GM13977 (cell line): ENCODE data around the gene F7.

ENCODE experiments used
- DNase-seq: peaks from one replicate; pipeline ENCODE4 v3.0.0; 2012; ENCODE audit warnings: low spot score
- in situ Hi-C: fragments of 300-500 bp; cut with MboI; formaldehyde crosslinking; loops from one replicate; pipeline ENCODE4 v1.12.0; 2022; ENCODE audit warnings: low sequenced_read_pairs, low pct_unique_long_range_greater_than_20kb, mixed read lengths, inconsistent platforms; ENCODE audit not compliant: unreplicated experiment
- TF ChIP-seq, protein P1 (sequence below): IDR thresholded peaks from 2 replicates; pipeline ENCODE4 v1.5.1; 2012; ENCODE audit warnings: mild to moderate bottlenecking, control low read depth; ENCODE audit not compliant: insufficient read depth; ENCODE audit errors: extremely low read depth, missing control alignments

The F7 gene

DNA sequence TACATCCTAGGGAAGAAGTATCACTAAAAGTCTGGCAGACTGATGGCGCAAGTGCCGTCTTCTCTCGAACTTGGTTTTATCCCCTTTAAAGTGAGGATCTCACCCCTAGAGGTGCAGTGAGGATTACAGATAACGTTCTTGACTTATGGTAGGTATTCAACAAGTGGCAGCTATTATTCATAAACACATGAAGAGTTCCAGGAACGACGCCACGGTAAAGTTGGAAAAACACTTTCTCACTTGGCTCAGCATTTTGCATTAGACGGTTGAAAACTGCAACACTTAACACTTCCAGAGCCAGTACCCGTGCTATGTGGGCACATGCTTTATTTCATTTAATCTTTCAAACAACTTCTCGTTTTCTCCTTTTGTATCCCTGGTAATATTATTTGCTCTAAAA lies 61.6 kb downstream of the F7 start:
- TF ChIP-seq, protein P1, sequence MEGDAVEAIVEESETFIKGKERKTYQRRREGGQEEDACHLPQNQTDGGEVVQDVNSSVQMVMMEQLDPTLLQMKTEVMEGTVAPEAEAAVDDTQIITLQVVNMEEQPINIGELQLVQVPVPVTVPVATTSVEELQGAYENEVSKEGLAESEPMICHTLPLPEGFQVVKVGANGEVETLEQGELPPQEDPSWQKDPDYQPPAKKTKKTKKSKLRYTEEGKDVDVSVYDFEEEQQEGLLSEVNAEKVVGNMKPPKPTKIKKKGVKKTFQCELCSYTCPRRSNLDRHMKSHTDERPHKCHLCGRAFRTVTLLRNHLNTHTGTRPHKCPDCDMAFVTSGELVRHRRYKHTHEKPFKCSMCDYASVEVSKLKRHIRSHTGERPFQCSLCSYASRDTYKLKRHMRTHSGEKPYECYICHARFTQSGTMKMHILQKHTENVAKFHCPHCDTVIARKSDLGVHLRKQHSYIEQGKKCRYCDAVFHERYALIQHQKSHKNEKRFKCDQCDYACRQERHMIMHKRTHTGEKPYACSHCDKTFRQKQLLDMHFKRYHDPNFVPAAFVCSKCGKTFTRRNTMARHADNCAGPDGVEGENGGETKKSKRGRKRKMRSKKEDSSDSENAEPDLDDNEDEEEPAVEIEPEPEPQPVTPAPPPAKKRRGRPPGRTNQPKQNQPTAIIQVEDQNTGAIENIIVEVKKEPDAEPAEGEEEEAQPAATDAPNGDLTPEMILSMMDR: no peak
- in situ Hi-C loops: no loop called here
- DNase-seq: no peak

DNA sequence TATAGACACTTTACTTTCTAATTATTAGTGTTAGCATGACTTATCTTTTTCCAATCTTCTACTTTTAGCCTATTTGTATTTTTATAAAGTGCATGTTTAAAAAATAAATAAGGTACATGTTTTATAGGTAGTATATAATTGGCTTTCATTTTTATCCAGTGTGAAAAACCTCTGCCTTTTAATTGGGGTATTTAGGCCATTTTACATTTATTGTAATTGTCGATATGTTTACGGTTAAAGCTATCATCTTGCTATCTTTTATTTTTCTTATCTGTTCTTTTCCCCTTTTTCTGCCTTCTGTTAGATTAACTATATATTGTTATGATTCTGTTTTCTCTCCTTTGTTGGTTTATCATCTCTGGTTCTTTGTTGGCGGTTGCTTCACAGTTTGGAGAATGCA lies 62.0 kb downstream of the F7 start:
- in situ Hi-C loops: no loop called here
- DNase-seq: no peak
- TF ChIP-seq, protein P1: no peak

DNA sequence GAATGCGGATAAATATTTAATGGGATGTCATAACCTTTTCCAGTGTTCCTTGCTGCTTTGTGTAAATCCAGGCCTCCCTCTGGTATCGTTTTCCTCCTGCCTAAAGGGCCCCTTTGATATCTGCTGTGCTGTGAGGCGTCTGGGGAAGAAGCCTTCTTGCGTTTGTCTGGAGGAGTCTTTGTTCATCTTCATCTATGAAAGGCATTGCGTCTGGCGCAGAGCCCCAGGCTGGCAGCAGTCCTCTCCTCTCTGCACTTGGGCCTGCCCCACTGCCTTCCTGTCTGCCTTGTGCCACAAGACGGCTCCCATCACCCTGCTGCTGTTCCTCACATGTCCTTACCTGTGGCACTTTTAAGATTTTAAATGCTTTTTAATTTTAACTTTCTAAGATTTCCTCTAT lies 62.6 kb downstream of the F7 start:
- in situ Hi-C loops: no loop called here
- TF ChIP-seq, protein P1: no peak
- DNase-seq: no peak

- TF ChIP-seq, protein P1: no peak
- no peak for DNase-seq
- in situ Hi-C loops: no loop called here
Measured at GRCh38 chr13:113169277-113170272, 64.0 kb downstream of the F7 start.
